Fibroblast of mammary gland (primary cell): Measurements from ENCODE around the gene ADAT2.
A peak's percentile ranks its signal among the peaks of the same experiment; 100 is the strongest.

ENCODE experiments used
- DNase-seq: peaks from one replicate; pipeline ENCODE4 v3.0.0-alpha.2; 2010; ENCODE audit warnings: low read depth
- H3K4me3 ChIP-seq: 2 replicates; pipeline ENCODE4 v1.5.1; 2011; ENCODE audit warnings: low read depth, mild to moderate bottlenecking, low read length, moderate library complexity; ENCODE audit not compliant: control insufficient read depth
- CTCF ChIP-seq: conservative IDR thresholded peaks from 2 replicates; pipeline ENCODE4 v1.5.1; 2011; ENCODE audit warnings: low read depth, low read length, inconsistent platforms; ENCODE audit not compliant: control insufficient read depth, insufficient read depth

Gene ADAT2

GRCh38 chr6:143426026-143426425 lies 24.5 kb downstream of the ADAT2 start:
- no peak for TF ChIP-seq CTCF

GRCh38 chr6:143419526-143419925 lies 31.0 kb downstream of the ADAT2 start:
- no peak overlapping the region for H3K4me3 ChIP-seq
- DNase-seq = no peak
- no peak for TF ChIP-seq CTCF

More at GRCh38 chr6:143426026-143426425, 24.5 kb downstream of the ADAT2 start:
- no peak overlapping the region for H3K4me3 ChIP-seq
- DNase-seq = no peak

GRCh38 chr6:143414769-143415168 lies 35.7 kb downstream of the ADAT2 start:
- no peak for TF ChIP-seq CTCF
- no peak overlapping the region for H3K4me3 ChIP-seq
- DNase-seq = no peak

- no peak overlapping the region for H3K4me3 ChIP-seq
- DNase-seq = peak; percentile 60
- no peak for TF ChIP-seq CTCF
These were observed 39.6 kb downstream of the ADAT2 start for GRCh38 chr6:143410859-143411270.

- TF ChIP-seq CTCF = no peak
- H3K4me3 ChIP-seq = no peak overlapping the region
- no peak for DNase-seq
These were observed 41.7 kb downstream of the ADAT2 start for GRCh38 chr6:143408787-143409162.

- H3K4me3 ChIP-seq = no peak overlapping the region
- TF ChIP-seq CTCF = no peak
- peak; percentile 15 for DNase-seq
These were observed 42.2 kb downstream of the ADAT2 start for GRCh38 chr6:143408151-143408786.

GRCh38 chr6:143406673-143407072 lies 43.8 kb downstream of the ADAT2 start:
- H3K4me3 ChIP-seq = no peak overlapping the region
- TF ChIP-seq CTCF = no peak
- DNase-seq = no peak
